IPS DF 6.9 (cell line): ENCODE data around the gene ACAD11.

ENCODE experiments used
- DNase-seq: peaks from one replicate; pipeline ENCODE4 v3.0.0-alpha.2; 2013; ENCODE audit warnings: low read depth, low spot score
- H3K27ac ChIP-seq: one replicate; pipeline ENCODE4 v1.5.1; 2013; ENCODE audit warnings: low read length, control low read depth
- H3K27me3 ChIP-seq: 2 replicates; pipeline ENCODE4 v1.6.1; 2013; ENCODE audit warnings: mild to moderate bottlenecking, low read length; ENCODE audit not compliant: control insufficient read depth, insufficient read depth
- H3K36me3 ChIP-seq: 2 replicates; pipeline ENCODE4 v1.6.1; 2013; ENCODE audit warnings: low read length; ENCODE audit not compliant: control insufficient read depth, insufficient read depth
- H3K4me1 ChIP-seq: 2 replicates; pipeline ENCODE4 v1.6.1; 2013; ENCODE audit warnings: low read length; ENCODE audit not compliant: control insufficient read depth, insufficient read depth
- H3K4me3 ChIP-seq: 2 replicates; pipeline ENCODE4 v1.5.1; 2013; ENCODE audit warnings: mild to moderate bottlenecking, low read length
- H3K9me3 ChIP-seq: 2 replicates; pipeline ENCODE4 v1.6.1; 2013; ENCODE audit warnings: low read length, inconsistent platforms; ENCODE audit not compliant: control insufficient read depth, insufficient read depth
- WGBS: extraction: QIAGEN DNeasy Blood & Tissue Kit; methylation state at CpG from one replicate; pipeline ENCODE4 v1.1.7; 2013; ENCODE audit warnings: mixed read lengths, missing lambda C conversion rate; ENCODE audit not compliant: insufficient read length, insufficient coverage; 5-methylcytosine and 5-hydroxymethylcytosine counted together

The ACAD11 gene

GRCh38 chr3:132593241-132593946 lies 66.2 kb downstream of the ACAD11 start:
- H3K9me3 ChIP-seq: no peaks in the 10 kb centered on the region
- H3K4me3 ChIP-seq: no peak overlapping the region
- no CpG with 5 or more reads among the region's 1 CpG for WGBS
- no peaks in the 10 kb centered on the region for H3K27me3 ChIP-seq
- no peaks in the 10 kb centered on the region for H3K36me3 ChIP-seq
- H3K27ac ChIP-seq: no peak overlapping the region
- DNase-seq: no peak
- no peaks in the 10 kb centered on the region for H3K4me1 ChIP-seq

- H3K27ac ChIP-seq: no peak overlapping the region
Observed at GRCh38 chr3:132592216-132592615, 67.4 kb downstream of the ACAD11 start.

GRCh38 chr3:132587401-132587800 lies 72.2 kb downstream of the ACAD11 start:
- H3K27ac ChIP-seq: no peak overlapping the region
- no CpG with 5 or more reads among the region's 1 CpG for WGBS

More at GRCh38 chr3:132592216-132592615, 67.4 kb downstream of the ACAD11 start:
- Histone ChIP-seq H3K4me3 (no peak overlapping the region), H3K9me3 (no peaks in the 10 kb centered on the region), H3K36me3 (no peaks in the 10 kb centered on the region), H3K4me1 (no peaks in the 10 kb centered on the region), H3K27me3 (no peaks in the 10 kb centered on the region)
- no peak for DNase-seq

GRCh38 chr3:132573797-132574211 lies 85.8 kb downstream of the ACAD11 start:
- no peaks in the 10 kb centered on the region for H3K4me1 ChIP-seq
- no CpG with 5 or more reads among the region's 5 CpGs for WGBS
- H3K9me3 ChIP-seq: no peaks in the 10 kb centered on the region
- H3K4me3 ChIP-seq: no peak overlapping the region
- DNase-seq: no peak
- no peaks in the 10 kb centered on the region for H3K36me3 ChIP-seq
- H3K27me3 ChIP-seq: no peaks in the 10 kb centered on the region
- no peak overlapping the region for H3K27ac ChIP-seq

More at GRCh38 chr3:132587401-132587800, 72.2 kb downstream of the ACAD11 start:
- no peaks in the 10 kb centered on the region for H3K27me3 ChIP-seq
- no peaks in the 10 kb centered on the region for H3K36me3 ChIP-seq
- no peak for DNase-seq
- H3K4me1 ChIP-seq: no peaks in the 10 kb centered on the region
- no peak overlapping the region for H3K4me3 ChIP-seq
- no peaks in the 10 kb centered on the region for H3K9me3 ChIP-seq

GRCh38 chr3:132570016-132570415 lies 89.6 kb downstream of the ACAD11 start:
- Histone ChIP-seq H3K27me3 (no peaks in the 10 kb centered on the region), H3K36me3 (no peaks in the 10 kb centered on the region), H3K9me3 (no peaks in the 10 kb centered on the region), H3K4me1 (no peaks in the 10 kb centered on the region), H3K4me3 (no peak overlapping the region), H3K27ac (no peak overlapping the region)
- no peak for DNase-seq
- no CpG with 5 or more reads among the region's 2 CpGs for WGBS

GRCh38 chr3:132569580-132569979 lies 90.0 kb downstream of the ACAD11 start:
- Histone ChIP-seq H3K36me3 (no peaks in the 10 kb centered on the region), H3K9me3 (no peaks in the 10 kb centered on the region), H3K27ac (no peak overlapping the region), H3K27me3 (no peaks in the 10 kb centered on the region), H3K4me3 (no peak overlapping the region), H3K4me1 (no peaks in the 10 kb centered on the region)
- no CpG with 5 or more reads among the region's 1 CpG for WGBS
- DNase-seq: no peak

- Histone ChIP-seq H3K9me3 (no peaks in the 10 kb centered on the region), H3K4me1 (no peaks in the 10 kb centered on the region), H3K27me3 (no peaks in the 10 kb centered on the region), H3K4me3 (no peak overlapping the region), H3K27ac (no peak overlapping the region), H3K36me3 (no peaks in the 10 kb centered on the region)
- no CpG with 5 or more reads among the region's 2 CpGs for WGBS
- no peak for DNase-seq
Observed at GRCh38 chr3:132569153-132569552, 90.5 kb downstream of the ACAD11 start.

GRCh38 chr3:132568422-132568821 lies 91.2 kb downstream of the ACAD11 start:
- no CpG with 5 or more reads among the region's 2 CpGs for WGBS

GRCh38 chr3:132564070-132564465 lies 95.5 kb downstream of the ACAD11 start:
- Histone ChIP-seq H3K36me3 (no peaks in the 10 kb centered on the region), H3K4me3 (no peak overlapping the region), H3K27me3 (no peaks in the 10 kb centered on the region), H3K4me1 (no peaks in the 10 kb centered on the region; the same call in 1 of the 2 replicates), H3K9me3 (no peaks in the 10 kb centered on the region), H3K27ac (no peak overlapping the region)
- no peak for DNase-seq
- no CpG with 5 or more reads among the region's 2 CpGs for WGBS

More at GRCh38 chr3:132568422-132568821, 91.2 kb downstream of the ACAD11 start:
- Histone ChIP-seq H3K27ac (no peak overlapping the region), H3K4me3 (no peak overlapping the region), H3K36me3 (no peaks in the 10 kb centered on the region), H3K9me3 (no peaks in the 10 kb centered on the region), H3K27me3 (no peaks in the 10 kb centered on the region), H3K4me1 (no peaks in the 10 kb centered on the region)
- no peak for DNase-seq

- H3K27ac ChIP-seq: no peak overlapping the region
- no peaks in the 10 kb centered on the region for H3K9me3 ChIP-seq
- no peak overlapping the region for H3K4me3 ChIP-seq
- H3K36me3 ChIP-seq: no peaks in the 10 kb centered on the region
- no CpG with 5 or more reads among the region's 4 CpGs for WGBS
- DNase-seq: no peak
- H3K27me3 ChIP-seq: no peaks in the 10 kb centered on the region
- no peaks in the 10 kb centered on the region; the same call in 1 of the 2 replicates for H3K4me1 ChIP-seq
Observed at GRCh38 chr3:132563420-132564069, 96.1 kb downstream of the ACAD11 start.
